Activated naive CD4-positive, alpha-beta T cell treated with anti-CD3 and anti-CD28 coated beads for 36 hours (primary cell): ENCODE measurements around the gene NBAS. TPM values are rescaled to one million over a fixed set of nuclear protein-coding genes. Genes with fewer than 3 reads are reported as not detected.

Experiments used
- CTCF ChIA-PET: fragments of 350-600 bp; sonication (Branson Sonifier 250); formaldehyde crosslinking; loops from one replicate; lab custom pipeline; 2021; ENCODE audit warnings: antibody characterized with exemption; lab: Charles Lee
- DNase-seq: peaks from one replicate; pipeline ENCODE4 v3.0.0-alpha.2; 2020
- H3K27ac Mint-ChIP-seq: one replicate; pipeline ENCODE4 v1.8.0; 2021; ENCODE audit warnings: mild to moderate bottlenecking, mixed read lengths
- H3K27me3 Mint-ChIP-seq: one replicate; pipeline ENCODE4 v1.8.0; 2021; ENCODE audit warnings: low read depth, mixed read lengths
- H3K36me3 Mint-ChIP-seq: one replicate; pipeline ENCODE4 v1.8.0; 2021; ENCODE audit warnings: low read depth, mixed read lengths
- H3K4me1 Mint-ChIP-seq: one replicate; pipeline ENCODE4 v1.8.0; 2021; ENCODE audit warnings: low read depth, mixed read lengths
- H3K4me3 Mint-ChIP-seq: one replicate; pipeline ENCODE4 v1.8.0; 2021; ENCODE audit warnings: mild to moderate bottlenecking, moderate library complexity, mixed read lengths
- H3K9me3 Mint-ChIP-seq: one replicate; pipeline ENCODE4 v1.8.0; 2021; ENCODE audit warnings: mixed read lengths
- intact Hi-C: fragments of 100-400 bp; cut with micrococcal nuclease; formaldehyde crosslinking; loops from one replicate; pipeline ENCODE4 v1.15.1; 2023
- total RNA-seq, 2 experiments: library from RNA; stranded (reverse); gene quantifications; one replicate each; pipeline ENCODE4 v1.2.3, GENCODE V29; 2021

NBAS gene
- total RNA-seq, 2 experiments from 2014 or later = 45.5 to 46.4 TPM

- peaks cover 6% of the 10 kb centered on the region for H3K4me1 Mint-ChIP-seq
- no peaks in the 10 kb centered on the region for H3K27me3 Mint-ChIP-seq
- no peak for DNase-seq
- no peak overlapping the region for H3K27ac Mint-ChIP-seq
- no peak overlapping the region for H3K4me3 Mint-ChIP-seq
- peaks cover 55% of the 10 kb centered on the region for H3K36me3 Mint-ChIP-seq
- CTCF ChIA-PET = interaction anchor here (1.2 kb wide), 1 partner anchor 20 kb away, joined by 3 read pairs; no protein-coding TSS in a partner anchor
- intact Hi-C loops = no loop called here
- no peaks in the 10 kb centered on the region for H3K9me3 Mint-ChIP-seq
Measured at GRCh38 chr2:15599994-15600393, 38.9 kb upstream of the NBAS start.

GRCh38 chr2:15596968-15597367 is 35.8 kb upstream of the NBAS start:
- Mint-ChIP-seq H3K27me3 (no peaks in the 10 kb centered on the region), H3K27ac (no peak overlapping the region), H3K9me3 (no peaks in the 10 kb centered on the region), H3K36me3 (peaks cover 37% of the 10 kb centered on the region), H3K4me3 (no peak overlapping the region), H3K4me1 (peaks cover 25% of the 10 kb centered on the region)
- CTCF ChIA-PET = no interaction called here
- intact Hi-C loops = loop anchor here (2.0 kb wide), 1 partner anchor 26 kb away; no protein-coding TSS in a partner anchor
- DNase-seq = no peak

GRCh38 chr2:15596350-15596749 is 35.2 kb upstream of the NBAS start:
- Mint-ChIP-seq H3K27ac (no peak overlapping the region), H3K9me3 (no peaks in the 10 kb centered on the region), H3K36me3 (peaks cover 35% of the 10 kb centered on the region), H3K27me3 (no peaks in the 10 kb centered on the region), H3K4me3 (no peak overlapping the region), H3K4me1 (peaks cover 27% of the 10 kb centered on the region)
- intact Hi-C loops = loop anchor here (2.0 kb wide), 1 partner anchor 26 kb away; no protein-coding TSS in a partner anchor
- DNase-seq = no peak
- CTCF ChIA-PET = no interaction called here

GRCh38 chr2:15595936-15596335 is 34.8 kb upstream of the NBAS start:
- peaks cover 31% of the 10 kb centered on the region for H3K4me1 Mint-ChIP-seq
- peaks cover 33% of the 10 kb centered on the region for H3K36me3 Mint-ChIP-seq
- CTCF ChIA-PET = no interaction called here
- intact Hi-C loops = loop anchor here (2.0 kb wide), 1 partner anchor 27 kb away; no protein-coding TSS in a partner anchor
- DNase-seq = no peak
- no peak overlapping the region for H3K27ac Mint-ChIP-seq
- no peaks in the 10 kb centered on the region for H3K9me3 Mint-ChIP-seq
- H3K4me3 Mint-ChIP-seq = no peak overlapping the region
- H3K27me3 Mint-ChIP-seq = no peaks in the 10 kb centered on the region

- intact Hi-C loops = no loop called here
- DNase-seq = no peak
- Mint-ChIP-seq H3K9me3 (no peaks in the 10 kb centered on the region), H3K36me3 (peaks cover 30% of the 10 kb centered on the region), H3K27me3 (no peaks in the 10 kb centered on the region), H3K4me3 (no peak overlapping the region), H3K4me1 (peaks cover 33% of the 10 kb centered on the region), H3K27ac (no peak overlapping the region)
- CTCF ChIA-PET = no interaction called here
Measured at GRCh38 chr2:15595342-15595905, 34.3 kb upstream of the NBAS start.

- Mint-ChIP-seq H3K27me3 (no peaks in the 10 kb centered on the region), H3K4me1 (peaks cover 33% of the 10 kb centered on the region), H3K36me3 (peaks cover 27% of the 10 kb centered on the region), H3K27ac (no peak overlapping the region), H3K9me3 (no peaks in the 10 kb centered on the region), H3K4me3 (no peak overlapping the region)
- DNase-seq = no peak
- intact Hi-C loops = no loop called here
- CTCF ChIA-PET = interaction anchor here (1.0 to 1.1 kb wide), 2 partner anchors 17 to 42 kb away, joined by 3 to 4 read pairs; no protein-coding TSS in a partner anchor
Measured at GRCh38 chr2:15594291-15595256, 33.4 kb upstream of the NBAS start.

GRCh38 chr2:15593327-15593705 is 32.2 kb upstream of the NBAS start:
- Mint-ChIP-seq H3K27ac (peak overlapping the region; percentile 63), H3K36me3 (peaks cover 28% of the 10 kb centered on the region), H3K4me3 (peak overlapping the region; percentile 88), H3K4me1 (peaks cover 37% of the 10 kb centered on the region), H3K9me3 (no peaks in the 10 kb centered on the region), H3K27me3 (no peaks in the 10 kb centered on the region)
- intact Hi-C loops = no loop called here
- CTCF ChIA-PET = interaction anchor here (1.0 to 1.2 kb wide), 3 partner anchors 16 to 44 kb away, joined by 3 to 4 read pairs (median 3); no protein-coding TSS in a partner anchor
- DNase-seq = no peak

GRCh38 chr2:15591692-15592463 is 30.7 kb upstream of the NBAS start, which contains the start of gene DDX1:
TSS of gene DDX1 (plus strand) at chr2:15591868. CDS start at chr2:15591934, 66 bp downstream.
- no peaks in the 10 kb centered on the region for H3K27me3 Mint-ChIP-seq
- DNase-seq = peak; percentile 85
- peaks cover 22% of the 10 kb centered on the region for H3K36me3 Mint-ChIP-seq
- intact Hi-C loops = loop anchor here (1.0 kb wide), 3 partner anchors 31 to 450 kb away; partner anchors contain the start of gene NBAS
- H3K9me3 Mint-ChIP-seq = no peaks in the 10 kb centered on the region
- peaks cover 36% of the 10 kb centered on the region for H3K4me1 Mint-ChIP-seq
- H3K27ac Mint-ChIP-seq = peak within 1 kb of the TSS; percentile 86
- H3K4me3 Mint-ChIP-seq = peak within 1 kb of the TSS; percentile 88
- CTCF ChIA-PET = interaction anchor here (1.2 to 1.8 kb wide), 3 partner anchors 10 to 16 kb away, joined by 3 to 6 read pairs (median 4); no protein-coding TSS in a partner anchor

GRCh38 chr2:15591373-15591691 is 30.2 kb upstream of the NBAS start:
- Mint-ChIP-seq H3K27ac (peak overlapping the region; percentile 86), H3K4me3 (peak overlapping the region; percentile 88), H3K9me3 (no peaks in the 10 kb centered on the region), H3K27me3 (no peaks in the 10 kb centered on the region), H3K36me3 (peaks cover 19% of the 10 kb centered on the region), H3K4me1 (peaks cover 36% of the 10 kb centered on the region)
- no peak for DNase-seq
- intact Hi-C loops = loop anchor here (1.0 kb wide), 3 partner anchors 30 to 449 kb away; partner anchors contain the start of gene NBAS
- CTCF ChIA-PET = interaction anchor here (0.5 to 1.8 kb wide), 3 partner anchors 9 to 55 kb away, joined by 3 to 6 read pairs (median 4); no protein-coding TSS in a partner anchor

- Mint-ChIP-seq H3K4me3 (no peak overlapping the region), H3K36me3 (peaks cover 5% of the 10 kb centered on the region), H3K27ac (no peak overlapping the region), H3K9me3 (no peaks in the 10 kb centered on the region), H3K27me3 (no peaks in the 10 kb centered on the region), H3K4me1 (peaks cover 18% of the 10 kb centered on the region)
- CTCF ChIA-PET = interaction anchor here (0.6 to 1.7 kb wide), 6 partner anchors 11 to 1203 kb away, joined by 3 to 8 read pairs (median 4); no protein-coding TSS in a partner anchor
- intact Hi-C loops = no loop called here
- DNase-seq = peak; percentile 58
Measured at GRCh38 chr2:15588329-15588919, 27.3 kb upstream of the NBAS start.

GRCh38 chr2:15584767-15585469 is 23.8 kb upstream of the NBAS start:
- no peaks in the 10 kb centered on the region for H3K27me3 Mint-ChIP-seq
- H3K9me3 Mint-ChIP-seq = no peaks in the 10 kb centered on the region
- peaks cover 5% of the 10 kb centered on the region for H3K4me1 Mint-ChIP-seq
- peaks cover 5% of the 10 kb centered on the region for H3K36me3 Mint-ChIP-seq
- DNase-seq = no peak
- H3K27ac Mint-ChIP-seq = no peak overlapping the region
- CTCF ChIA-PET = interaction anchor here (1.1 to 3.3 kb wide), 4 partner anchors 8 to 47 kb away, joined by 3 to 10 read pairs (median 6); no protein-coding TSS in a partner anchor
- intact Hi-C loops = no loop called here
- no peak overlapping the region for H3K4me3 Mint-ChIP-seq
